Spleen (tissue), 7 donors: Measurements from ENCODE around the gene DEPP1.

Experiments
- CTCF ChIP-seq, 11 experiments: fragments of 200-600 bp in 7 of 11; fragments of 450-650 bp in 4 of 11; sonication (generic) in 4 of 11; IDR thresholded peaks in 8 of 11; conservative IDR thresholded peaks in 3 of 11; 1 replicate in 7 of 11; 2 replicates in 4 of 11; pipeline versions ENCODE4 v1.4.0 to v1.8.0; 2016 to 2021; ENCODE audit warnings: antibody characterized with exemption in 11 of 11, inconsistent platforms in 4 of 11, mild to moderate bottlenecking in 1 of 11
- POLR2AphosphoS5 ChIP-seq, 3 donors: sonication (generic); formaldehyde crosslinking; IDR thresholded peaks; one replicate each; pipeline ENCODE4 v1.5.1; 2017; ENCODE audit warnings: antibody characterized with exemption in 3 of 3
- donor health status: DM: no; HTN: no; CAD: no; lungs with moderate emphysema.
- donor health status: DM: no; HTN: no; CAD: no.
- donor health status: DM: no; HTN: no; CAD: no.

- no peak for TF ChIP-seq POLR2AphosphoS5 (IDR thresholded peaks at IDR 0.05)
- TF ChIP-seq CTCF (IDR thresholded peaks at IDR 0.05 in 8 of 11, conservative IDR thresholded peaks at IDR 0.05 in 3 of 11): no peak
Observed at GRCh38 chr10:44960482-44961229, 18.0 kb downstream of the DEPP1 start.
